Fibroblast of skin of left biceps (primary cell): ENCODE results near the gene GATD1.
A peak's percentile ranks its signal among the peaks of the same experiment; 100 is the strongest.

Experiments
- DNase-seq, 2 experiments: peaks; one replicate each; pipeline ENCODE4 v3.0.0-alpha.2; 2013; ENCODE audit warnings: low read depth in 2 of 2

GATD1 gene

DNA sequence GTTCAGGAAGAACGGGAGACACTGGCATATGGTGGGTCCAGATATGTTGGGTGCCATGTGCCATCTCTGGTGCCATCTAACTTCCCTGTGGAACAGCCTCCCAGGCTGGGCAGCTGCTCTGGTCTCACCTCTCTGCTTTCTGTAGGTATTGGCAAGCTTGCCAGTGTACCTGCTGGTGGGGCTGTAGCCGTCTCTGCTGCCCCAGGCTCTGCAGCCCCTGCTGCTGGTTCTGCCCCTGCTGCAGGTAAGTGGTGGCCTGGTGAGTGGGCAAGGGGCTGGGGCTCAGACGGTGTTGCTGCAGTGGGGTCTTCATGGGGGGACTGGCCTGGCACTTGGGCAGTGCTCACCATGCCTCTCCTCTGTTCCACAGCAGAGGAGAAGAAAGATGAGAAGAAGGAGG, 35.1 kb upstream of the GATD1 start:
- no peak for DNase-seq

DNA sequence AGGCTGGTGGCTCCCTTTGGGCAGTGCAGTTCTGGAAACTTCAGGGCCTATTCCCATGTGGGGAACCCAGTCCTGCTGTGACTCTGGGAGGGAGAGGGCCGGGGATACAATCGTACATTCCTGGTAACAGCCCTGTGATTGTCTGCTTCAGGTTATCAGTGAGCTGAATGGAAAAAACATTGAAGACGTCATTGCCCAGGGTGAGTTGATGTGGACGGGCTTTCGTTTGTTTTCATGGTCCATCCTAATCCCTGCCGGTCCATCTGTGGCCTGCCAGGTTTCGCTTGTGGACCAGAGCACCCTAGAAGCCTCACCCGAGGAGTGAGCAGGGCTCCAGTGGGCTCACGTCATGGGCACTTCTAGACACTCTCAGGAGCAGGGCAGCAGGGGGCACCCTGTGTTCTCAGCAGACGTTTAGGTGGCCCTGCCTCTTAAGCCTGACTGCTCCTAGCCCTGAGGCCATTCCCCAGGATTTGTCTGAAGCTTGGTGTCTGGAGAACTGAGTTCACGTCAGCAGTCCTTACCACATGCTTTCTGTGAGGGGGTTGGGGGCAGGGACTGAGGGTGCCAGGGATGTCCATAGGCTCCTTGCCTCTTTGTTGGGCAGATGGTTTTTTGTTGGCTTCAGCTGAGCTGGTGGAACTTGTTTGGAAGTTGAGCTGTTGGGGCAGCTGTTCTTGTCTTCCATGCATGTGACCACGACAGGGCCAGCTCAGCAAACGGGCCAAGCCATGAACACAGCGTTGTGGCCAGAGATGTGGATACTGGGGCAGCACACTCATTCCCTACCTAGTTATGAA, 34.4 kb upstream of the GATD1 start:
- DNase-seq: no peak

DNA sequence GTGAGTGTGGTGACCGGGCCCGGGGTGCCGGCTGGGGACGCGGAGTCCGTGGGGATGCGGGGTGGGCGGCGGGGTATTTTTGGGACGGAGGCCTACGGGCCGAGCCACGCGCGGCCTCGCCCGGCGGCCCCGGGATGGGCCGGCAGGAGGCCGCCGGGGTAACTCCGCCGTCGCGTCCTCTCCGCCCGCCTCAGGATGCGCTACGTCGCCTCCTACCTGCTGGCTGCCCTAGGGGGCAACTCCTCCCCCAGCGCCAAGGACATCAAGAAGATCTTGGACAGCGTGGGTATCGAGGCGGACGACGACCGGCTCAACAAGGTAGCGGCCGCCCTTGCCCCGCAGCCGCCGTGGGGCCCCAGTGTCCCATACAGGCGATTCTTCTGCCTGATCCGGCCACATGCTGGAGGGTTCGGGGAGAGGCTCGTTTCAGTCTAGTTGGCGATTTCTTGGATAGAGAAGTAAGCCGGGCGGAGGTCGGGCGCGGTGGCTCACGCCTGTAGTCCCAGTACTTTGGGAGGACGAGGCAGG, 32.8 kb upstream of the GATD1 start:
- DNase-seq: no peak

DNA sequence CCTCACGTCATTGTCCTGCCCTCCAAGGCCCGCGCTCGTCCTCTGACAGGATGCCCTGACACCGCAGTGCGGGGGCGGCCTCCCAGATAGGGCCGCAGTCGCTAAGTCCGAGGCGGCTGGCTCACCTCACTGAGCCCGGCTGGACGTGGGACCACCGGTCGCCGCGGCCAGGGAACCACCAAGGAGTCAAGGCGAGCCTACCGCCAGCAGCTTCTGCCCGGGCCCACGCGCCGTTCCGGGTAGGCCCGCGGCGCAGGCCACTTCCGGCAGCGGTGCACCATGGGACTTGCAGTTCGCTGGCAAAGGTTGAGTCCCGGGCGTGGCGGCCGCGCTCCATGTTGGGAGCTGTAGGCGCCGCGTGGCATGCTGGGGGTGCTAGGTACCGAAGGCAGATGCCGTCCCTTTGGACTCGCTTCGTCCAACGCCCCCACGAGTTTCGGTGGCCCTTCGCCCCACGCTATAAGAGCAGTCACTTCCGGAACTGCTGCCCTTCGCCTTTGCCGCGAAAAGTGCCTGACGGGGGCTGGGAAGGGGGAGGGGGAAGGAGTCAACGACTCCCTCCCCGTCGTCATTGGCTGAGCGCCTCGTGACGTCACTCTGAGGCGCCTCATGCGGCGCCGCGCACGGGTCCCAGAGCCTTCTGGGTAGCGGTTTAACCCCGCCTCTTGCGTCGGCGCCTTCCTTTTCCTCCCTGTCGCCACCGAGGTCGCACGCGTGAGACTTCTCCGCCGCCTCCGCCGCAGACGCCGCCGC, 32.2 kb upstream of the GATD1 start, which contains the start of gene RPLP2:
TSS of gene RPLP2 (plus strand) at position 681 of the 753 bp plus-strand sequence. CDS start 268 bp downstream, outside the sequence.
- DNase-seq: peak; percentile 90 to 92

DNA sequence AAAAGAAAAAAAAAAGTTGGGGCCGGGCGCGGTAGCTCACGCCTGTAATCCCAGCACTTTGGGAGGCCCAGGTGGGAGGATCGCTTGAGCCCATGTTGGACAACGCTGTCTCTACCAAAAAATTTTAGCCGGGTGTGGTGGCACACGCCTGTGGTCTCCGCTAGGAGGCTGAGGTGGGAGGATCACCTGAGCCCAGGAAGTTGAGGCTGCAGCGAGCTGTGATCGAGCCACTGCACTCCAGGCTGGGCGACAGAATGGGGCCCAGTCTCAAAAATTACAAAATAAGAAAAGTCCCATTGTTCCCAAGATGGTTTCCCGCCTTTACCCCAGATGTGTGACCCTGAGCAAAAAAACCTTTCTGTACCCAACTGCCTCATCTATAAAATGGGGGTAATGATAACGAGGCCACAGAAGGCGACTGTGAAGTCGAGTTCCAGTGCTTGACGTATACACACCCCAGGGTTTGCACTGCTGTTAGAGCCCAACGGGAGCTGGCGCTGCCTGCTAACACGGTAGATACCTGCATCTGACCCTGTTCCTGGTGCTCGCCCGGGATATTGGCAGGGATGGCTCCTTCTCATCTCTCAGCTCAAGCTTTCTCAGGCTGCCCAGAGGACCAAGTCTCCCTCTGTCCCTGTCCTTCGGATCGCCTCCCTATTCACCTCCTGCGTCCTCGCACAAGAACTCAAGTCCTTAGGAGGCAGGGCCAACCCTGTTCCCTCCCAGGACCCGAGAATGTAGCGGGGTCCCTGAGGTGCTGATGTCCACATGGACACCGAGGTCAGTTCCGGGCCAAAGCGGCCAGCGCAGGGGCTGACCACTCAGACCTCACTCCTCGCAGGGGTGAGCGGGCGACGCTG, 31.4 kb upstream of the GATD1 start:
- no peak for DNase-seq

DNA sequence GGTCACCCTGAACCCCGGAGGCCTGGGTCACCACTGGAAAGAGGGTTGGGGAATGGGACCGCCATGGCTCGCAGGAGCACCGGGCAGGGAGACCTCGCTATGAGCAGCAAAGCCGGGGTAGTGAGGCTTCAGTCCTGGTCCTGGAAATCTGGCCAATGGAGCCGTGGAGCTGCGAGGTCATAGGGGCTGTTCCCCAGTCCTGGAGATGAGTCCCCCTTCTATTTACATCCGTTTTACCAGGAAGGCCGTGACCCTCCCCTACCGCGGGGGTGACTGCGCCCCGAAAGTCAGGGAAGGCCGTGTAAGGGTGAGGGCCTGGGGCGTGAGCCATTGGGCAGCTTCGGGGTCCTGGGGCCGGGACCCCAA, 27.3 kb upstream of the GATD1 start:
- no peak for DNase-seq

DNA sequence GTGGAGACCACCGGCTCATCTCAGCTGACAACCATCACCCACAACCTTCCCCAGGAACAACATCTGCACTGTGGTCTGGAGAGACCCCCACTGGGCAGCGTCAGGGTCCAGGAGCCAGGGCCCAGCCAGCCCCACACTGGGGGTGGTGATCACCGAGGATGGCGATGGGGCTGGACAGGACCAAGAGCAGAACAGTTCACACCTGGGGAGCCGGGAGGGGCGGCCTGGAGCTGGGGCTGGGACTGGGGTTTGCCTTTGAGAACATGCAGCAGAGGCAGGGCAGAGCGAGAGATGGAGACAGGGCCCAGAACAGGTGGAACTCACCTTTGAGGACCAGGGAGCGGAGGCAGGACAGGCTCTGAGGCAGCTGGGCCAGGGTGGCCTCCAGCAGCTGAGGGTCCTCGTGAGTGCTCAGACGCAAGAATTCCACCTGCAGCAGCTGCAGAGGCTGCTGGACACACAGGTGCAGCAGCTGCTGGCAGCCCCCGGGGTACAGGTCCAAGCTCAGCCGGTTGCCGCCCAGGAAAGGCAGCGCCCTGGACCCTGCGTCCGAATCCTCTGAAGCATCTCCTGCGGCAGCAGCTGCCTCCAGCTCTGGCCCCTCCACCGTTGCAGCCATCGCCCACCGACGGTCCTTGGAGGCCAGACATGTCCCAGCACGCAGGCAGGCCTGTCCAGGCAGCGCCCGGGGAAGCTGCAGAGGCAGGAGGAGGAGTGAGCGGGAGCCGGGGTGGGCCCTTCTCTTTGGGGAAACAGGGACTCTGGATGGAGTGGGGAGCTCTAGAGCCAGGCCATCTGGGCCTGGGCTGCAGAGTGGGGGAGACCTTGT, 26.7 kb upstream of the GATD1 start:
- no peak for DNase-seq

DNA sequence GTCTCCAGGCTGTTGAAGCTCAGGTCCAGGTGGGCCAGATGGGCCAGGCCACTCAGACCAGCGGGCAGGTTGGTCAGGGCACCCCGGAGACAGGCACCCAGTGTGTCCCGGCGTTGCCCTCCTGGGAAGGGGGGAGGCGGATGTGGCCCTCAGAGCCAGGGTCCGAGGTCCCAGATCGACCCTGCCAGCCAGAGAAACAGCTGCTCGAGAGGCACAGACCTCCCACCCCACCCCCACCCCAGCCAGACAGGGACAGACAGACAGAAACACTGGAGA, 26.1 kb upstream of the GATD1 start:
- DNase-seq: no peak

DNA sequence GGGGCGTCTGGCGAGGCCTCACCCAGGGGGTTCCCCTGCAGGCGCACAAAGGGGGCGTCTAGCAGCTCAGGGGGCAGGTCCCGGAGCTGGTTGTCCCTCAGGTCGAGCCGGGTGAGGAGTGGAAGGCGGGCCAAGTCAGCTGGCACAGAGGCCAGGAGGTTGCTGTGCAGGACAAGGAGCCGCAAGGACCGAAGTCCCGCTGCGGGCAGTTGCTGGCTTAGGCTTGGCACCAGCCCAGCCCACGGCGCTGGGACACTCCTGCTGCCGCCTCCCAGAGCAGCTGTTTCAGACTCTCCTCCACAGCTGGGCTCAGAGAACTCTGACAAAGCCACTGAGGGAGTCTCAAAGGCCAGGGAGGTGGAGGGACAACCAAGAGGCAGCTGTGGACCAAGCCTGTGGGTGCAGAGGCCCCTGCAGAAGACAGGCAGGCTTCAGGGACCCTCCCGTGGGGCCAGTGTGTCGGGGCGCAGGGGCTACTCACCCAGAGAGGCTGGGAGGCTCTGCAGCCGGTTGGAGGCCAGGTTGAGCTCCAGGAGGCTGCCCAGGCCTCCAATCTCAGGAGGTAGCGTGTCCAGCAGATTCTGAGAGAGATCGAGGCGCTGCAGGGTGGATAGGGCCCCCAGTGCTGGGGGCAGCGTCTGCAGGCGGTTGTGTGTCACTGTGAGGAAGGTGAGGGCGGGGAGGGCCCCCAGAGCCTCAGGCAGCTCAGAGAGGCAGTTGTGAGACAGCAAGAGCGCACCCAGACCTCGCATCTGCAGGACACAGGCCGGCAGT, 25.6 kb upstream of the GATD1 start:
- DNase-seq: no peak

DNA sequence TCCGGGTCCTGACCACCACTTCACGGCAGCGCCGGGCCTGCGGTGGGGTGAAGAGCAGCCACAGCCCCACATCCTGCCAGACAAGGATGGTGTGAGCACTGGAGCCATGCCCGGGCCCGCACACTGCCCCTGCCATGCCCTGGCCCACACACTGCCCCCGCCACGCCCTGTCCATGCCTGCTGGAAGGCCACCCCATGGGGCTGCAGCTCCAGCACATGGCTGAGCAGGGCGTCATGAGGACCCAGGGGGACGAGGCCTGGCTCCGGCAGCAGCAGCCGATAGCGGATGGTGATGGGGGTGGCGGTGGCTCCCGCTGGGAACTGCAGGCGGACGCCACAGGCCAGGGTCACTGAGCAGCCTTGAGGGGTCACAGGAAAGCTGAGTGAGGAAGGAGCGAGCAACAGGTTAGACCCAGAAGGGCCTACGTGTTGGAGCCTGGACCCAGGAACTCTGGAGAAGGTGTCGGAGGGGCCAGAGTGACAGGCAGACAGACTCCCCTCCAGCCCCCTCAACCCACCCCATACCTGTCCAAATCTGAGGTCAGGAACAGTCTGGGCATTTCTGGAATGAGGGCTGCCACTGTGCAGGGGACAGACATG, 24.8 kb upstream of the GATD1 start:
- DNase-seq: no peak

DNA sequence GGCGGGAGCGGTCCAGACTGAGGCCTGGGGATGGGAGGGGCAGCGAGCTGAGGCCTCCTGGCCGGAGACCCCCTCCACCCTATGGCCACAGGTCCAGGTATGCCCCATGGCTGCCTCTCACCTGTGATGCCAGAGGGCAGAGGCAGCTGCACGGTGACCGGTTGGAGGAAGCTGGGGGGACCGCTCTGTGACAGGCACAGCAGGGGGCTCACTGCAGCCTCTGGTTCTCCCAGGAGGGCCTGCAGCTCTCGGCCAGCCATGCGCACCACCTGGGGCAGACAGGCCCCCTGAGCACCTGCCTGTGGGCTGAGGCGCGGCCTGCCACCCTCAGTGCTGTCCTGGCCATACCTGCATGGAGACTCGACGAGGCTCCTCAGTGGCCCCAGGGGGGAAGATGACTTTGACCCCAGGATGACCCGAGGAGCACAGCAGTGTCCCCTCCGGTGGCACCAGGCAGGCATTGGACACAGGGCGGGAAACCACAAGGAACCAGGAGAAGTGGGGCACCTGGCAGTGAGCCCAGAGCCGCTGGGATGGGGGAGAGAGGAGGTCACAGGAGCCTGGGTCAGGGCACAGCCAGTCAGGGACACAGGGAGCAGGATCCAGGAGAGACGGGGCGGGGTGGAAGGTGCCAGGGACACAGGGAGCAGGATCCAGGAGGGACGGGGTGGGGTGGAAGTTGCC, 24.0 kb upstream of the GATD1 start:
- no peak for DNase-seq

DNA sequence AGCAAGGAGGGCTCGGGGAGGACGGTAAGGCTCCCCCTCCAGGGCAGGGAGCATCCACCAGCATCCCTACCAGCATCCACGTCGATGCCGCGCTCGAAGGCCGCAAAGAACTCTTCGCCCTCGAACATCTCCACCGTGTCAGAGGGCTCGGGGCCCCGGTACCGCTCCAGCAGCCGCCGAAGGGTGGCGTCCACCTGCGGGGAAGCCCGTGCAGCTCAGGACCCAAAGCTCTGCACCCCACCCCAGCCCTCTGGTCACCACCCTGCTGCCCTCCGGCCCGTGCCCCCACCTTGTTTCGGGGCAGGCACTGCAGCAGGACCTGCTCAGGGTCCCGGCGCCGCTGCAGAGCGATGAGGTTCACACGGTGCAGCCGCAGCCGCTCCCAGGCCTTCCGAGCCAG, 23.2 kb upstream of the GATD1 start:
- no peak for DNase-seq

DNA sequence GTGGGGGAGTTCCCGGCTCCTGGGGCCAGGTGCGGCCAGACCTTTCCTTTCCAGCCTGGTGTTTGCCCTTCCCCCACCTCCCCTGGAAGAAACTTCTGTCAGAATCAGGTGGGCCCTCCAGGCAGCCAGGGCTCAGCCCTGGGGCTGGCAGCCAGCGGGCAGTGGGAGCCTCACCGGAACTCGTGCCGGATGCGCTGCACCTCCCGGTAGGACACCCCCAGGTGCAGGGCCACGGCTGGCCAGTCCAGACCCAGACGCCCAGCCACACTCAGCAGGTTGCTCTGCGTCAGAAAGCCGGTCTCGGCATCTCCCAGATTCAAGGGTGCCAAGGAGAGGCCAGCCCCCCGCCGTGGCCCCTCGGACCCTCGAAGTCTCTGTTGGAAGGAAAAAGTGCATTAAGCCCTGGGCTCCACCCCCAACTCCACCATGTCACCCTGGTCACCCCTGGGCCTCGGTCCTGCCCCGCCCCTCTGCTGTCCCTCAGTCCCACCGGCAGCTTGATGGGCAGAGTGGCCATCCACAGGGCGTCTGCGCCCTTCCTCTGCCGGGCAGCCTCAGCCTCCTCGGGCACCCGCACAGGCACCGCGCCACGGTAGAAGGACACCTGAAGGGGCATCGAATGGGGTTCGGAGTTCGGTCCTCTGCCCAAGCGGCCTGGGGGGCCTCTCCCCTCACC, 22.5 kb upstream of the GATD1 start:
- DNase-seq: no peak

DNA sequence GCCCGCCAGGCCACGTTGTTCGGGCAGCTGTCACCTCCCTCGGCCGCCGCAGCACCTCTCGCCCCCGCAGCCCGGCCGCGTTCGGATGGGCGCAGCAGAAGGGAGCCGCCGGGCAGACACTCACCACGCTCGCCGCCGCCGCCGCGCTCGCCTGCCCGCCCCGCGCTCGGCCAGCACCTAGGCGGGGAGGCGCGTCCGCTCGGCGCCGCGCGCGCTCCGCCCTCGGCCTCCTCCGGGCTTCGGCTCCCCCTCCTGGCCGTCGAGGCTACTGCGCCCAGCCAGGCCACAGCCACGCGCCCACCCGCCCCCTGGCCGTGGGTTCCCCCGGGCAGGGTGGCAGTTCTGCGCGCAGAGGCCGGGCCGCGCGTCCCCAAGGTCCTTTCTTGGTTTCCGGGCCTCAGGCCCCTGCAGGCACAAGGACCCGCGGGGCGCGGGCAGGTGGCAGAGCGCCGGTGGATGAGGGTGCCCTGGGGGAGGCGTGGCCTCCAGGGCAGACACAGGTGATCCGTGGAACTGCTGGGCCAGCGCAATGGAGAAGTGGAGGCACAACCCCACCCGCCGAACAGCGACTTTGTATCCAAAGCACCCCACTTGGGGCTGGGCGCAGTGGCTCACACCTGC, 20.9 kb upstream of the GATD1 start, which contains the start of gene SLC25A22:
TSS of gene SLC25A22 (minus strand) at position 189 of the 621 bp plus-strand sequence. CDS start 3,275 bp downstream, outside the sequence.
- DNase-seq: no peak

DNA sequence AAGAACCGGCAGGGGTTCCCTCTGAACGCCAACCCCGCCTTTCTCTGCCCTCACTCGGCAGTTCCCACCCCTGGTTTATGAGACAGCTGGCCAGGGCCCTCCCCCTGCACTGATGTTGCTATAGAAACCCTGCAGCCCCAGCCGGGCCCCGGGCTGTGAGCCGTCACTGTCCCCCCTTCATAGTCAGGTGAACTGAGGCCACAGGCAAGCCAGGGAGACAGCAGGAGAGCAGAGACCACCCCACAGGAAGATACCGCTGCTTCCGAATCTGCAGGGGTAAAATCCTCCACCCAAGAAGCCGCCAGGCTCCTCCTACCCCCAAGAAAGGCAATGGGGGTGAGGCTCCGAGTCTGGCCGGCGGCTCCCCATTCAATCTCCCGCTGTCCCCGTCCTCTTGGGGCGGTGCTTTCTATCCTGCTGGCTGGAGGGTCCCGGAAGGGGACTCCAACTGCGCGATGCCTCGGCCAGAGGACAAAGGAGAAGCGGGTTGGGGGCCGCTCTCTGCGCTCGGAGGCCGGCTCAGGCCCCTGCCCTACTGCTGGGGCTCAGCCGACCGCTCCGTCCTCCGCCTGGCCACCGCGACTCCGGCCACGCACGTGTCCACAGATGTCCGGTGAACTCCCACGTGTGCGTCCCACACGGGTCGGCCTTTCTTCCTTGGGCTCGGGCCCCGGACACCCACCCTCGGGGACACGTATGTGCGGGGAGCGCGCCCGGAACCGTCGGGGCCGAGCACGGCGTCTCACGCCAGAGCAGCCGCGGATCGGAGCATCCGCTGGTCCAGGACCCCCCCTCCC, 20.2 kb upstream of the GATD1 start:
- peak in 1 of 2 experiments; percentile 62 for DNase-seq

DNA sequence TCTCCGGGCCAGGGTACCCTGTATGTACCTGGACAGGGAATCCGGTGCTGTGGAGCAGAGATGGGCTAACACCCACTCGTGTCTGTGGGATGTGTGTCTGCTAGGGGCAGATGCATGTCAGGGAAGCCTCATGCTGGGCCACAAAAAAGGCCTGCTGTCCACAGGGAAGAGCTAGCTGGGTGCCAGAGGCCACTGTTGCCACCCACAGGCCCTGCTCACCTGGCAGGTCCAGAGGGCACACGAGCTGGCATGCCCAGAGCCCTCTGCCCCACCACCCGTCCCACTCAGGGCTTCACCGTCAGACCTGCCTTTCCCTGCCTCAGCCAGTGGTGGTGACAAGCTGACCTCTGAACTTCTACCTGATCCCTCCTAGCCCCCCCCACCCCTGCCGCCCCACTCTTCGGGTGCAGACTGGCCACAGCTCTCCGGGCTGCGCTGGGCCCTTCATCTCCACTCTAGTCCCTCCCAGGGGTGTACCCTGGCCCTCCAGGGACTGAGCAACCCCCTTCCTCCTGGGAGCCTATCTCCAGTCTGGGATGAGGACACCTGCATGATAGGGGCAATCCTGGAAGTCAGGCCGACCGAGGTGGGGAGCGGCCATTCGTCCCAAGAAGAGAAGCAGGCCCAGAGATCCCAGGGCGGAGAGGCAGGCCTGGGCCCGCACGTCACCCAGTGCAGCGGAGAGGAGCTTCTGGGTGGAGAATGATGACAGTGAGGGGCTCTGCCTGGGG, 19.4 kb upstream of the GATD1 start:
- DNase-seq: no peak
